Esophagus muscularis mucosa (tissue), 4 donors: ENCODE measurements around the gene ANKRD33. TPM values are rescaled to one million over a fixed set of nuclear protein-coding genes. Genes with fewer than 3 reads are reported as not detected.

Experiments used
- DNase-seq: peaks from one replicate; pipeline ENCODE4 v3.0.0-alpha.2; 2017; ENCODE audit errors: extremely low spot score
- H3K27ac ChIP-seq, 4 donors: fragments of 200-600 bp; sonication (generic); replicated peaks in 1 of 4; 1 replicate in 3 of 4; 2 replicates in 1 of 4; pipeline ENCODE4 v1.5.1; 2016 to 2019; ENCODE audit warnings: mild to moderate bottlenecking in 1 of 4
- H3K27me3 ChIP-seq, 4 donors: fragments of 200-600 bp; sonication (generic); one replicate each; pipeline versions ENCODE4 v1.5.1 to v1.6.0; 2016 to 2019
- H3K36me3 ChIP-seq, 4 donors: fragments of 200-600 bp; sonication (generic); one replicate each; pipeline ENCODE4 v1.5.1; 2016 to 2019
- H3K4me1 ChIP-seq, 4 donors: fragments of 200-600 bp; sonication (generic); one replicate each; pipeline ENCODE4 v1.5.1; 2016 to 2019
- H3K4me3 ChIP-seq, 4 donors: fragments of 200-600 bp; sonication (generic); 1 replicate in 2 of 4; 2 replicates in 2 of 4; pipeline ENCODE4 v1.5.1; 2016 to 2019; ENCODE audit warnings: mild to moderate bottlenecking in 4 of 4, moderate library complexity in 1 of 4
- H3K9me3 ChIP-seq, 4 donors: fragments of 200-600 bp; sonication (generic); 1 replicate in 3 of 4; 2 replicates in 1 of 4; pipeline ENCODE4 v1.5.1; 2016 to 2019
- CTCF ChIP-seq, 3 experiments: fragments of 200-600 bp in 2 of 3; fragments of 450-650 bp in 1 of 3; sonication (generic) in 2 of 3; IDR thresholded peaks; one replicate each; pipeline ENCODE4 v1.5.1; 2017 to 2019; ENCODE audit warnings: antibody characterized with exemption in 3 of 3, mild to moderate bottlenecking in 2 of 3, moderate library complexity in 1 of 3
- EP300 ChIP-seq: sonication (generic); formaldehyde crosslinking; IDR thresholded peaks from one replicate; pipeline ENCODE4 v1.6.1; 2017; ENCODE audit warnings: antibody characterized with exemption
- POLR2A ChIP-seq: fragments of 450-650 bp; IDR thresholded peaks from one replicate; pipeline ENCODE4 v1.6.1; 2017; ENCODE audit warnings: antibody characterized with exemption, moderate library complexity, mild to moderate bottlenecking, low read depth
- POLR2AphosphoS5 ChIP-seq, 2 donors: sonication (generic); formaldehyde crosslinking; IDR thresholded peaks; one replicate each; pipeline ENCODE4 v1.6.1; 2017; ENCODE audit warnings: antibody characterized with exemption in 2 of 2
- WGBS: methylation state at CpG from one replicate; pipeline ENCODE4 v1.1.5; 2018; 5-methylcytosine and 5-hydroxymethylcytosine counted together
- intact Hi-C: fragments of 100-400 bp; cut with DNase I; formaldehyde crosslinking; loops from one replicate; pipeline ENCODE4 v1.15.1; 2023
- total RNA-seq, 4 donors: library from RNA; depleted of rRNA; stranded (reverse); fragments of >200 nt; gene quantifications; one replicate each; pipeline versions ENCODE4 v1.1.0 to v1.2.1, GENCODE V29; 2016

Gene ANKRD33
- total RNA-seq, 4 donors from 2014 or later: not detected

GRCh38 chr12:51922146-51922545, 34.2 kb downstream of the ANKRD33 start:
- peak overlapping the region; percentile 48 to 76 (median 62) for H3K27ac ChIP-seq

GRCh38 chr12:51922762-51923505, 35.0 kb downstream of the ANKRD33 start:
- no peaks in the 10 kb centered on the region for H3K9me3 ChIP-seq
- TF ChIP-seq EP300 (no peak), CTCF (IDR thresholded peaks at IDR 0.05) (peak in 1 of 3 experiments; percentile 5), POLR2AphosphoS5 (IDR thresholded peaks at IDR 0.05) (peak; percentile 43 to 50), POLR2A (no peak)
- peaks cover 27 to 39% (median 33%) of the 10 kb centered on the region in 4 donors for H3K4me1 ChIP-seq
- no peak for DNase-seq
- intact Hi-C loops: no loop called here
- H3K4me3 ChIP-seq: peak overlapping the region in 3 of 4 donors; percentile 7 to 27 (median 21)
- peak overlapping the region; percentile 48 to 76 (median 62) for H3K27ac ChIP-seq
- H3K36me3 ChIP-seq: peaks cover 0 to 38% (median 9%) of the 10 kb centered on the region in 4 donors
- H3K27me3 ChIP-seq: peaks cover 0 to 8% (median 2%) of the 10 kb centered on the region in 4 donors
- WGBS: 61% methylated on average over 13 of the region's 16 CpGs

More at GRCh38 chr12:51922146-51922545, 34.2 kb downstream of the ANKRD33 start:
- Histone ChIP-seq H3K9me3 (no peaks in the 10 kb centered on the region), H3K4me1 (peaks cover 27 to 47% (median 37%) of the 10 kb centered on the region in 4 donors), H3K27me3 (peaks cover 0 to 8% (median 2%) of the 10 kb centered on the region in 4 donors), H3K4me3 (no peak overlapping the region), H3K36me3 (peaks cover 0 to 43% (median 9%) of the 10 kb centered on the region in 4 donors)
- WGBS: 91% methylated on average over 2 of the region's 2 CpGs
- intact Hi-C loops: no loop called here
- TF ChIP-seq POLR2A: no peak
- TF ChIP-seq POLR2AphosphoS5 (IDR thresholded peaks at IDR 0.05): no peak
- TF ChIP-seq CTCF (IDR thresholded peaks at IDR 0.05): no peak
- TF ChIP-seq EP300: no peak
- DNase-seq: no peak

- WGBS: 38% methylated on average over 18 of the region's 31 CpGs
- intact Hi-C loops: no loop called here
- TF ChIP-seq POLR2AphosphoS5 (IDR thresholded peaks at IDR 0.05): peak in 1 of 2 donors; percentile 16
- peak; percentile 69 to 95 (median 73) for TF ChIP-seq CTCF (IDR thresholded peaks at IDR 0.05)
- TF ChIP-seq EP300: no peak
- TF ChIP-seq POLR2A: no peak
- Histone ChIP-seq H3K27ac (peak overlapping the region; percentile 48 to 76 (median 62)), H3K4me3 (peak overlapping the region in 3 of 4 donors; percentile 7 to 27 (median 21)), H3K9me3 (no peaks in the 10 kb centered on the region), H3K36me3 (peaks cover 0 to 30% (median 8%) of the 10 kb centered on the region in 4 donors), H3K27me3 (peaks cover 0 to 8% (median 2%) of the 10 kb centered on the region in 4 donors), H3K4me1 (peaks cover 27 to 38% (median 33%) of the 10 kb centered on the region in 4 donors)
- no peak for DNase-seq
These were observed 35.8 kb downstream of the ANKRD33 start for GRCh38 chr12:51923506-51924365.

GRCh38 chr12:51924551-51925319, 36.8 kb downstream of the ANKRD33 start:
- TF ChIP-seq POLR2AphosphoS5 (IDR thresholded peaks at IDR 0.05) (no peak), CTCF (IDR thresholded peaks at IDR 0.05) (no peak), EP300 (no peak), POLR2A (no peak)
- H3K4me3 ChIP-seq: no peak overlapping the region
- peaks cover 0 to 8% (median 2%) of the 10 kb centered on the region in 4 donors for H3K27me3 ChIP-seq
- H3K4me1 ChIP-seq: peaks cover 27 to 38% (median 33%) of the 10 kb centered on the region in 4 donors
- H3K36me3 ChIP-seq: peaks cover 0 to 20% (median 3%) of the 10 kb centered on the region in 4 donors
- no peak for DNase-seq
- WGBS: 80% methylated on average over 5 of the region's 5 CpGs
- intact Hi-C loops: no loop called here
- no peaks in the 10 kb centered on the region for H3K9me3 ChIP-seq
- H3K27ac ChIP-seq: peak overlapping the region in 1 of 4 donors; percentile 71
